ENCODE measurements around the gene MACO1. TPM values are rescaled to one million over a fixed set of nuclear protein-coding genes. Genes with fewer than 3 reads are reported as not detected.

Gene MACO1
- 7.9 and 8.9 TPM in 2 replicates for total RNA-seq

GRCh38 chr1:25430073-25430966 lies at the start of gene MACO1:
Gene MACO1 (plus strand): TSS chr1:25430897. CDS start chr1:25431099, 202 bp downstream.

GRCh38 chr1:25420715-25421114 lies 10.0 kb upstream of the MACO1 start, which contains the start of gene RHCE:
Gene RHCE (minus strand): TSS chr1:25420825. CDS start chr1:25420786, 39 bp downstream.

GRCh38 chr1:25543425-25544242 lies 112.9 kb downstream of the MACO1 start, which contains the start of gene LDLRAP1:
Gene LDLRAP1 (plus strand): TSS chr1:25543606. CDS start chr1:25543699, 93 bp downstream.

Other genes with a start within 250 kb of the MACO1 start
- gene SYF2, start 198.4 kb upstream of the MACO1 start, total RNA-seq: 21.0 and 30.6 TPM in 2 replicates
- gene RSRP1, start 183.4 kb upstream of the MACO1 start, total RNA-seq: 40.0 and 49.6 TPM in 2 replicates
- under 0.01 TPM in 1 of 2 replicates, not detected in the other for gene RHD, start 158.4 kb upstream of the MACO1 start, total RNA-seq
- 73.1 and 80.4 TPM in 2 replicates for gene TMEM50A, start 92.6 kb upstream of the MACO1 start, total RNA-seq
- 0.15 and 0.50 TPM in 2 replicates for gene RHCE, start 10.1 kb upstream of the MACO1 start, total RNA-seq
- 9.7 and 9.8 TPM in 2 replicates for gene LDLRAP1, start 112.7 kb downstream of the MACO1 start, total RNA-seq
- gene MAN1C1, start 185.9 kb downstream of the MACO1 start, total RNA-seq: 0.59 and 1.0 TPM in 2 replicates

All from bronchus fibroblast of lung (primary cell).